Daoy (cell line): ENCODE measurements around the gene PNO1. TPM values are rescaled to one million over a fixed set of nuclear protein-coding genes. Genes with fewer than 3 reads are reported as not detected.

ENCODE experiments used
- DNase-seq: peaks from one replicate; pipeline ENCODE4 v3.0.0-alpha.2; 2015; ENCODE audit warnings: low read depth
- total RNA-seq: library from RNA; depleted of rRNA; stranded (reverse); fragments of >200 nt; shearing (Covaris generic); gene quantifications from 2 replicates; pipeline ENCODE4 v1.2.3, GENCODE V29; 2014; rRNA removed

Gene PNO1
- total RNA-seq, 1 experiment from 2014 or later: 54.2 TPM

DNA sequence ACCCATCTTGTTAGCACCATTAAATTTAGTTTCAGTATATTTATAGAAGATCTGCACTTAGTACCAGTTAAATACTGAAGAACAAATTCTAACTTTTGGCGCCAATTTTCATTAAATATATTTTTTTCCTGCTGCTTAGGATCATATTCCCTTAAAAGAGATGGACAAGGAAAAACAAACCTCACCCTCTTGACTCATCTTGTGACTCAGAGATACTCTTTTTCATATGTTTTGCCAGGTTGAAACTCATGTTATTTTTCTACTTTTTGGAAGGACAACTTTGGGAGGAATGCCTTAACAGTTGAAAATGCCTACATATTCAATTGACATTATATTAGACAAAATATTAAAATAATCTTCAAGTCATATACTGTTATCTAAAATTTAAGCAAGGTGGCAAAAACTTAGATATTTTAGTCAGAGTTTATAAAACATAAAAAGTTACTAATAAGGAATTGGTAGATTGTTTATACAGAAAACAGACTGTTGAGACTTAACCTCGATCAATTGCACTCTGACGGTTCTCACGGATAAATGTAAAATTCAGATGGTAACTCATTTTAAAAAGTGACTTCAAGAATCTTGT, 36.2 kb downstream of the PNO1 start:
- peak; percentile 35 for DNase-seq

DNA sequence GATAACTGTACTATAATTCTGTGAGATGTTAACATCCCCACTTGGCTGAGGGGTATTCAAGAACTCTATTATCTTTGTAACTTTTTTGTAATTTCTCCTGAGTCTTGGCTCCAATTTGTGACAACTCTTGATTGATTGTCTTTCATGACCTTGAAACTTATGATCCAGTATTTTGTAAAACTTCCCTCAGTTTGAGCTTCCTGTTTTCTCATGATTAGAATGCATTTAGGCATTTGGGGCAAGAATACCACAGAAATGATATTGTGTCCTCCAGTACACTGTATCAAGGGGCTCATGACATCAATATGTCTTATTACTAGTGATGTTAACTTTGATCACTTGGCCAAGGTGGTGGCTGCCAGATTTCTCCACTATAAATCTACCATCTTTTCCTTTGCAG, 37.4 kb downstream of the PNO1 start:
- no peak for DNase-seq

DNA sequence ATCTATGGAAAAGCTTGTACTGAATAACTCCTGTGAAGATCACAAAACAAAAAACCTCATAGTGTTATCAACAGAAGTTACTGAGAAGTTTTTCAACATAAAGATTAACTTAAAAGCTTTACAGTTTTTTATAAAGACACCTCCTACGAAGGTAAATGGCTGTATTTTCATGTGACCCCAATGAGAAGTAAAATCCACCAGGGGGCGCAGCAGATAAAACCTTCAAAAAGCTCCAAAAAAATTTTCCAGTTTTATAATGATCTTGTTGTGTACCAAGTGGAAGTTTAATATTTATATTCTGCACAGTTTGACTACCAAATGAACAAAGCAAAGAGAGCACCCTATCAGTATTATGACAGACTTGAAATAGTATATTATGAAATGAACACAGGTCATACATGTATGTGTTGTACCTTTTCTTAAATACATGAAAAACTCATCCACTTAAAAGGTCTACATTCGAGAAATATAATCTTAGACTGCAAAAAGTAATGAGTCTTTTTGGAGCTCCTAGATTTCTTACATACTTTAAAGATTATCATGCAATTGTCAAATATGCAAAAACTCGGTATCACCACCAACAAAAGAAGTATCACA, 38.5 kb downstream of the PNO1 start:
- peak; percentile 16 for DNase-seq

DNA sequence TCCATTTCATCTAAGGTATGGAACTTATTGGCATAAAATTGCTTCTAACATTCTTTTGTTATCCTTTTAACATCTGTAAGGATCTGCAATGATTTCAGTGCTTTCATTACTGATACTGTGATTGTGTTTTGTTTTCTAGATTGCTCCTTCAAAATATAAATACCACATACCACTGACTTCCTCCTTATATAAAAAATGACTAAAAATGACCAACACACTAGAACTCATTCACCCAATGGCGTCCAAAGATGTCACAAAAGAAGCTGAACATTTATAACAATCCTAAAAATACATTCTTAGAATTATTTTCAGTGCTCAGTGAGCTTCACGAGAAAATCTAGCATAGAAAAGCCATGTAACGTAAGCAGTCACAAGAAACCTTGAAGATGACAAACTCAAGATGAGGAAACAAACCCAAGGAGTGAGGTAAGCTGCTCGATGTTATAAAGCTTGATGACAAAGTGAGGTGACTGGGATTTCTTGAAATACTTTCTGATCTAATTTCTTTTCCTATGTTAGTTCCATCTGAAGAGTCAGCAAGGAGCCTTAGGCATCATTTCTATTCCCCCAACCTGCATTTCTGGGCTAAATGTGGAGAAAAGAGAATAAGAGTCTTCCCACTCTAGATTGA, 42.6 kb downstream of the PNO1 start:
- DNase-seq: no peak

DNA sequence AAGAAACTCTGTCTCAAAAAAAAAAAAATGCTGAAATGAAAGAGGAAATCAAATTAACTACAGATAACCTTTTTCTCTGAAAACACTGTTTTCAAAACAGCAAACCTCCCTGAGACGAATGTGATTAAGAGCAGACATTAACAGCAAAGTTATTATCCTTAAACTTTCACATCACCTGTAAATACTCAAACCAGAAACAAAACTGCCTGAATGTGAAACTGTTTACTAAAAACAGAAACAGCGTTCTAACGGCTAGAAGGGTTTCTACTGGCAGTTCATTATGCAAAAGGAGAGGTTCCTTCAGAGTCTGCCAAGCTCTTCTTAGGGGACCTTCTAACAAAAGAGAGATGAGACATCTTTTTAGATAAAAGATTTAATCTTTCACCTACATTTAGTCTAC, 45.9 kb downstream of the PNO1 start:
- no peak for DNase-seq

DNA sequence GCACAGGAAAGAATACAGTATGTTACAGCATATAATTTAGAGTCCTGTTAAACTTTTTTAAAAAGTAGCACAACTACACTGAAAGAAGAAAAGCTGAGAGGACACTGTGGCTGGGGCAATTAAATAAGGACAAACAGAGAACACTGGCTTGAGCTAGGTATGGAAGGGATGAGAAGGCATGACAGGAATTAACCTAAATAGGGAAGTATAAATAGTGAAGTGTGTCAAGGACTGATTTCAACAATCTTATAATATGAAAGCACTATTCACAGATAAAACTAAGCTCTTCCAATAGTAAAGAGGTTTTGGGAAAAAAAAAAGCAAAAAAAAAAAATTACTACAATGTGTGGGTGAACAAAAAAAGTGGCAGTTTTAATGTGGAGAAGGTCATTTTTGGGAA, 49.1 kb downstream of the PNO1 start:
- no peak for DNase-seq

DNA sequence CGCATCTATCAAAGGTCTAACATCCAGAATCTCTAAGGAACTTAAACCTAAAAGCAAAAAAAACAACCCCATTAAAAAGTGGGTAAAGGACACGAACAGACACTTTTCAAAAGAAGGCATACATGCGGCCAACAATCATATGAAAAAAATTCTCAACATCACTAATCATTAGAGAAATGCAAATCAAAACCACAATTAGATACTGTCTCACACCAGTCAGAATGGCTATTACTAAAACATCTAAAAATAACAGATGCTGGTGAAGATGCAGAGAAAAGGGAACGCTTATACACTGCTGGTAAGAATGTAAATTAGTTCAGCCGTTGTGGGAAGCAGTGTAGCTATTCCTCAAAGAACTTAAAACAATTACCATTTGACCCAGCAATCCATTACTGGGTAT, 56.7 kb downstream of the PNO1 start:
- no peak for DNase-seq

DNA sequence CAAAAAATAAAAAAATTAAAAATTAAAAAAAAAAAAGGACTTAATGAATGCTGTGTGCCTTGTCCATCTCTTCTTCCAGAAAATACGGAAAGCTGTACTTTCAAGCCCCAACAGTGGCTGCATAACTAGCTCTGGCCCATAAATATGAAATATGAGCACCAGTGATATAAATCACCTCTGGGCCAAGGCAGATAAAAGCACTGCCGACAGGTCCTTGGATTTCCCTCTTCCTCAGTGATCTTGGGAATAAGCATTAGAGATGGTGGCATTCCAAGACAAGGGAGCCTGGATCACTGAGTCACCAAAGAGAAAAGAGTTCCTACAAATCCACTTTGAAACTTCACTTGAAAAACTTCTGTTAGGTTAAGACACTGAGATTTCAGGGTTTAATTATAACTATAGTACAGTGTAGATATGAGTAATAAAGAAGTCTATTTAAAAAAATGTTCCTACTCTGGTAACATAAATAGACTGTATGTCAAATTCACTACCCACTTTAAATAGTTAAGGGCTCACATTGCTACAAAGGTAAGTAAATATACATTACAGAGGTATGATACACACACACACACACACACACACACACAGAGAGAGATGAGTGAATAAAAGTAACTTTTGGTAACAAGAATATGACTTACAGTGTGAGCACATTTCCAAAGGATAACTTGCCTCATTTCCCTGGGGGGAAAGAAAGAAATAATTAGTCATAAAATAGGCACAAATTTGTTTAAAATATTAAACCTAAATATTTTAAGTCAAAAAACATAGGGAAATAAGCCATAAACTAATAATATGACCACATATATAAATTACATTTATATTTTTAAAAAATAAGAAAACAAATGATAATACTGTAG, 59.0 kb downstream of the PNO1 start:
- DNase-seq: no peak

DNA sequence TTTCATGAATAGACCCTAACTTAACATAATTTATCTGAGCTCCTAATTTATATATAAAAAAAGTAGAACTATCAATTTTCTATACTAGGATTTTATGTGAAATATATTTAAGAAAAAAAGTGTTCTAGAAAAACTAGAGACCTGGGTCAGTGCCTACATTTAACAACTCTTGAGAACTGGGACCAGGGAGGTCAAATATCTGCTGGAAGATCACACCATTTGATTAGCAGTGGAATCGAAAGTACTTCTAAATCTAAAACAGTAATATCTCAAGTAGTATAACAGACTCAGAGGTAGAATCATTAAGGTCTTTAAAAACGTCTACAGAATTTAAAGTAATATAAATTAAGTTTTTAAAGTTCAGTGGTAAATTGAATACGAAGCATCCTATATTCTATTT, 60.0 kb downstream of the PNO1 start:
- DNase-seq: no peak

DNA sequence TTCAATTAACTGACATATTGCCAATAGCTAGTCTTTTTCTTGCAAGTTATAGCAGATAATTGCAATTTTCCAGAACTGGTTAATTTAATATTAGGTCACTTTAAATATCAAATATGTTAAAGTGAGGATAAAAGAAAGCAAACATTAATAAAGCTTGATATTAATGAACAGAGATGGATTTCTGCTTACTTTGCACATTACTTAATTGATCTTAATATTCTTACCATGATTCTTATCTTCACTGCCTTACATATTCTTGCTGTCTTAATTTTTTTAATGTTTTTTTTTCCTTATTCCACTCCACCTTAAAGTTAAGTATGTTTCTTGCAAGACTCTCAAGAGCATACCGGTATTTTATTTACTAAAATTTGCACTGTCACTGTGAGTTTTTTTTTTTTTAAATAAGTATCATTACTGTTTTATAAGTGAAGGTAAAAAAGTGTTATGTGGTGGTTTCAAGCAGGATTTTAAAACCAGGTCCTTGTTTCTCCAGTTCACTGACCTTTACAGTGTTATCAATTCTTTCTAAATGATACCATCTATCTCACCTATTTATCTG, 60.7 kb downstream of the PNO1 start:
- no peak for DNase-seq

DNA sequence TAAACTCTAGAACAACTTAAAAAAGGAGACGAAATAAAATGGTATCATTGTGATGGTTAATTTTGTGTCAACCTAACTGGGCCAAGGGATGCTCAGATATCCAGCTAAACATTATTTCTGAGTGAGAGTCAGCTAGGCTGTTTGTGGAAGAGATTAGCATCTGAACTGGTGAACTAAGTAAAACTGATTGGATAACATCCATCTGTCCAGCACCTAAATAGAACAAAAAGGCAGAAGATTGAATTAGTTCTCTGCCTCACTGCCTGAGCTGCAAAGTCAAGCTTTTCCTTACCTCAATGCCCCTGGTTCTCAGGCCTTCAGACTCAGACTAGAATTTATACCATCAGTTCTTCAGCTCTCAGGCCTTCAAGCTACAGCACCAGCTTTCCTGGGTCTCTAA, 64.6 kb downstream of the PNO1 start:
- no peak for DNase-seq

DNA sequence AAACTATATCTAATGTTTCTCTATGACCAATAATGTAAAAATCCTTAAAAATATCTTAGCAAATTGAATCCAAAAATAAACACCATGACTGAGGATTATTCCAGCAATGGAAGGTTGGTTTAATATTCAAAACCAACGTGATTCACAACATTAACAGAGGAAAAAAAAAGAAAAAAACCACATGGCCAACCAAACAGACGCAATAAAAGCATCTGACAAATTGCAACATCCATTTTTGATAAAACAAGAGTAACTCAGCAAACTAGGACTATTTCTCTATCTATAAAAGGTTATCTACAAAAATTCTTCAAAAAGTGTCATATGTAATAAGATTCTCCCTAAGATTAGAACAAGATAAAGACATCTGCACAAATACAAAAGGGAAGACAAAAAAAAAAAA, 65.7 kb downstream of the PNO1 start:
- no peak for DNase-seq

DNA sequence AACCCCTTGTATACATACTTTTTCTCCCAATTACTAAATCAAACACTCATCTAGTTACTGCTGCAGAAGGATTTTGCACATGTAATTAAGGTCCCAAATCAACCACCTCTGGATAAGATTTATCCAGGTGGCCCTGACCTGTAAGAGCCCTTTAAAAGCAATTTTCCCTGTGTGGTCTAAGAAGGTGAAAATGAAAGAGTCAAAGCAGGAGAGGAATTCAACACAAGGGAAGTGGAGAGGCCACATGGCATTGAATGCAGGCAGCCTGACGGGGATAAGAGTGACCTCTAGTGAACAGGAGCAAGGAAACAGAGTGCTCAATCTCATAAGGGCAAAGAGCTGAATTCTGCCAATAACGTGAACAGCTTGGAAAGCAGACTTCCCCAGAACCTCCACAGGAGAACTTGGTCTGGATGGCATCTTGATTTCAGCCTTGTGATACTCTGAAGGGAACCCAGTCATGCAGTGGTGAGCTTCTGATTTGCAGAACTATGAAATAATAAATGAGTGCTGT, 67.5 kb downstream of the PNO1 start:
- peak; percentile 41 for DNase-seq

Other genes starting within 250 kb of the PNO1 start
- gene C1D, start 94.9 kb upstream of the PNO1 start, total RNA-seq: 44.5 and 51.3 TPM in 2 replicates
- gene PPP3R1, start 94.6 kb downstream of the PNO1 start, total RNA-seq: 17.9 and 20.7 TPM in 2 replicates
- gene CNRIP1, start 162.1 kb downstream of the PNO1 start, total RNA-seq: 26.1 and 28.9 TPM in 2 replicates
- not detected in 2 replicates for gene PLEK, start 207.4 kb downstream of the PNO1 start, total RNA-seq